HFFc6 (cell line): ENCODE data around the gene POMT1. TPM values are rescaled to one million over a fixed set of nuclear protein-coding genes. Genes with fewer than 3 reads are reported as not detected.

Experiments
- DNase-seq: peaks from one replicate; pipeline ENCODE4 v3.0.0-alpha.2; 2018
- H3K27ac Mint-ChIP-seq: 2 replicates; pipeline ENCODE4 v1.8.0; 2020; ENCODE audit warnings: mild to moderate bottlenecking, mixed read lengths
- H3K27me3 Mint-ChIP-seq: 2 replicates; pipeline ENCODE4 v1.8.0; 2021; ENCODE audit warnings: mild to moderate bottlenecking, moderate library complexity, mixed read lengths; ENCODE audit not compliant: insufficient read depth
- H3K36me3 Mint-ChIP-seq: 2 replicates; pipeline ENCODE4 v1.8.0; 2021; ENCODE audit warnings: low read depth, mixed read lengths
- H3K4me1 Mint-ChIP-seq: 2 replicates; pipeline ENCODE4 v1.8.0; 2020; ENCODE audit warnings: low read depth, mixed read lengths
- H3K4me3 Mint-ChIP-seq: 2 replicates; pipeline ENCODE4 v1.8.0; 2020; ENCODE audit warnings: mild to moderate bottlenecking, moderate library complexity, mixed read lengths
- H3K9me3 Mint-ChIP-seq: 2 replicates; pipeline ENCODE4 v1.8.0; 2020; ENCODE audit warnings: mild to moderate bottlenecking, mixed read lengths
- CTCF ChIP-seq: fragments of 200-600 bp; sonication (generic); IDR thresholded peaks from 2 replicates; pipeline ENCODE4 v1.5.0; 2021; ENCODE audit warnings: antibody characterized with exemption, mild to moderate bottlenecking
- total RNA-seq, 6 experiments: library from RNA; stranded (reverse); fragmentation: NEBNext Ultra II Directional; extraction: Animal tissue kit (Norgen Biotek cat#: 25700); gene quantifications; 2 replicates in 1 of 6; 3 replicates in 5 of 6; pipeline ENCODE4 v1.2.3, GENCODE V29; 2021

Gene POMT1
- total RNA-seq, 6 experiments from 2014 or later, result 39.0 to 45.7 (median 40.2) TPM

DNA sequence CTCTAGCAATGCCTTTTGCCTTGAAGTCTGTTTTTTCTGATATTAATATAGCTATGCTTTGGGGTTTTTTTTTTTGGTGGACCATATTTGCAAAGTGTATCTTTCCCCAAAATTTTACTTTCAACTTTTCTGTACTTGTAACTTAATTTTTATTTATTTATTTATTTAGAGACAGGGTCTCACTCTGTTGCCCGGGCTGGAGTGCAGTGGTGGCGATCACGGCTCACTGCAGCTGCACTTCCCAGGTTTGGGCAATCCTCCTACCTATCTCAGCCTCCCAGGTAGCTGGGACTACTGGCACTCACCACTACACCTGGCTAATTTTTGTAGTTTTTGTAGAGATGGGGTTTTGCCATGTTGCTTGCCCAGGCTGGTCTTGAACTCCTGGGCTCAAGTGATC lies 63.4 kb downstream of the POMT1 start:
- H3K27me3 Mint-ChIP-seq, result no peaks in the 10 kb centered on the region; the same call in none of the 2 replicates
- no peaks in the 10 kb centered on the region for H3K4me1 Mint-ChIP-seq
- H3K9me3 Mint-ChIP-seq, result peaks cover 9% of the 10 kb centered on the region
- no peak overlapping the region for H3K4me3 Mint-ChIP-seq
- no peak overlapping the region for H3K27ac Mint-ChIP-seq
- TF ChIP-seq CTCF, result no peak
- DNase-seq, result no peak
- no peaks in the 10 kb centered on the region; the same call in 1 of the 2 replicates for H3K36me3 Mint-ChIP-seq

- Mint-ChIP-seq H3K9me3 (peaks cover 4% of the 10 kb centered on the region), H3K4me3 (no peak overlapping the region), H3K27ac (no peak overlapping the region), H3K4me1 (no peaks in the 10 kb centered on the region), H3K27me3 (no peaks in the 10 kb centered on the region; the same call in none of the 2 replicates), H3K36me3 (no peaks in the 10 kb centered on the region; the same call in 1 of the 2 replicates)
- TF ChIP-seq CTCF, result no peak
- no peak for DNase-seq
Measured at GRCh38 chr9:131567910-131568309, 65.2 kb downstream of the POMT1 start.

Other genes with a start within 250 kb of the POMT1 start
- gene FAM78A, start 226.4 kb upstream of the POMT1 start, total RNA-seq, result under 1 TPM; 0.11 to 0.83 (median 0.34) TPM
- gene PLPP7, start 213.2 kb upstream of the POMT1 start, total RNA-seq, result 10 to 100 TPM in 1 of 6 experiments, 1 to 10 TPM in 5; 1.2 to 10.2 (median 1.9) TPM
- 100 to 1,000 TPM; 130 to 173 (median 145) TPM for gene PRRC2B, start 108.8 kb upstream of the POMT1 start, total RNA-seq
- gene UCK1, start 28.3 kb downstream of the POMT1 start, total RNA-seq, result 10 to 100 TPM; 18.6 to 22.6 (median 20.8) TPM
- not detected for gene PRRT1B, start 42.6 kb downstream of the POMT1 start, total RNA-seq
- gene RAPGEF1, start 237.2 kb downstream of the POMT1 start, total RNA-seq, result 10 to 100 TPM; 38.6 to 46.6 (median 42.3) TPM